AG09319 (cell line): Measurements from ENCODE around the gene OTOG.

Experiments used
- DNase-seq: peaks from one replicate; pipeline ENCODE4 v3.0.0-alpha.2; 2010; ENCODE audit warnings: low read depth; ENCODE audit errors: extremely low read depth
- CTCF ChIP-seq: IDR thresholded peaks from 2 replicates; pipeline ENCODE4 v1.5.1; 2011; ENCODE audit warnings: low read depth, mild to moderate bottlenecking, inconsistent platforms, low read length, moderate library complexity

The OTOG gene

DNA sequence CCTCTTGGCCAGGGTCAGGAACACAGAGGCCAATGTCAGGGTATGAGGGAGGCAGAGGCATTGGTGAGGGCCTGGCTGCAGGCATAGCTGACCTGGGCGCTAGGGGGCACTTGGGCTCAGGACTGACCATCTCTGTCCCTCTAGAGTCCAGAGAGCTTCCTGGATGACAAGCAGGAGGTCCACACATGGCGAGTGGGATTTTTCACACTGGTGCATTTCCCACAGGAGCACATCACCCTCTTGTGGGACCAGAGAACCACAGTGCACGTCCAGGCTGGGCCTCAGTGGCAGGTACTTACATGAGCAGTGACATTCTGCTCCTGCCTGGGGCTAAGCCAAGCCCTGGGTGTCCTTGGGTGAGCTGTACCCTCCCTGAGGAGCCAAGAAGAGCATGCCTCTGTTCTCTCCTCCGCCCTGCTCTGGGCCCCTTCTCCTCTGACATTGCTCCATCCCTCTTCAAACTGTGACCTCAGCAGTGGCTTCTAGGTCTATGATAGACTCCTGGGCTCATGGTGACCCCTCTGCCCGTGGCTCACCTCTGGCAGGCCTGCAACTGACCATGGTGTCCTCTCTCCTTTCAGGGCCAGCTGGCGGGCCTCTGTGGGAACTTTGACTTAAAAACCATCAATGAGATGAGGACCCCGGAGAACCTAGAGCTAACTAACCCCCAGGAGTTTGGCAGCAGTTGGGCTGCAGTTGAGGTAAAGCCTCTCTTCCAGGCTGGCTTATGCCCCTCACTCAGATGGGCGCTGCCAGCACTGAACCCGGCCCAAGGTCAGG, 46.6 kb downstream of the OTOG start:
- no peak for TF ChIP-seq CTCF
- DNase-seq = no peak

GRCh38 chr11:17594686-17595192, 47.7 kb downstream of the OTOG start:
- no peak for TF ChIP-seq CTCF
- no peak for DNase-seq

DNA sequence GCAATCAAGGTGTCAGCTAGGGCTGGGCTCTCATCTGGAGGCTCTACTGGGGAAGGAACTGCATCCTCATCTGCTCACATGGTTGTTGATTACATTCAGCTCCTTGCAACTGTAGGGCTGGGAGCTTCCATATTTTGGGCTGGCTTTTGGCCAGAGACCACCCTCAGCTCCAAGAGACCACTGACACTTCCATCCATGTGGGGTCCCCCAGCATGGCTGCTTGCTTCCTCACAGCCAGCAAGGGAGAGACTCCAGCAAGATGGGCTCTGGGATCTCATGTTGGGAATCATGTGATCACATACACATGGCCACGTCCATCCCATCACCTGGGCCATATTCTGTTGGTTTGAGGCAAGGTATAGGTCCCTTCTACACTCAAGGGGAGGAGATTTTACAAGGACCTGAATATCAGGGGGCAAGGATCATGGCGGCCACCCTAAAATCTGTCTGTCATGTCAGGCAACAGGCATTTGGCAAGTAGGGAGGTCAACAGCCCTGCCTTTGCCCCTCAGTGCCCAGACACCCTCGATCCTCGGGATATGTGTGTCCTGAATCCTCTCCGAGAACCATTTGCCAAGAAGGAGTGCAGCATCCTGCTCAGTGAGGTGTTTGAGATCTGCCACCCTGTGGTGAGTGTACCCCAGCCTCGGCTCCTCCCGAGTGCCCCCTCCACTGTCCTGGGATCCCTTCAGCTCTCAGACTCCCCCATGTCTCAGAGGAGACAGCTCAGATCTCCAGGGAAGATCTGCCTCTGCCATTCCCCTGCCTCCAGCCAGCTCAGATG, 48.7 kb downstream of the OTOG start:
- no peak for DNase-seq
- TF ChIP-seq CTCF = no peak

DNA sequence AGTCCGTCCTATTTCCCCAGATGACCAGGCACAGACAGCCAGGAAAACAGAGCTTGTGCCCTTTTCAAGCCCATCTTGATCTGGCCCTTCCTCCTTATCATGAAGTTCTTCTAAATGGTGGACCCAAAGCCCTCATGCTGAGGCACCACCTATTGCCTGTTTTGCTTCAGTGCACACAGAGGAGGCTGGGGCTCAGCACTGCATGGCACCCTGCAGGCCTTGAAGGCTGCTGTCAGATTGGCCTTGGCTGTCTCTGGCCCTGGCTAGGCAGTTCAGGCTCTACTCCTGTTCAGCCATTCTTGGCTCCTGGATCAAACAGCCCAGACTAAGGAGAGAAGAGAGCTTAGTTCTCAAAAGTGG, 49.2 kb downstream of the OTOG start:
- TF ChIP-seq CTCF = no peak
- DNase-seq = no peak

DNA sequence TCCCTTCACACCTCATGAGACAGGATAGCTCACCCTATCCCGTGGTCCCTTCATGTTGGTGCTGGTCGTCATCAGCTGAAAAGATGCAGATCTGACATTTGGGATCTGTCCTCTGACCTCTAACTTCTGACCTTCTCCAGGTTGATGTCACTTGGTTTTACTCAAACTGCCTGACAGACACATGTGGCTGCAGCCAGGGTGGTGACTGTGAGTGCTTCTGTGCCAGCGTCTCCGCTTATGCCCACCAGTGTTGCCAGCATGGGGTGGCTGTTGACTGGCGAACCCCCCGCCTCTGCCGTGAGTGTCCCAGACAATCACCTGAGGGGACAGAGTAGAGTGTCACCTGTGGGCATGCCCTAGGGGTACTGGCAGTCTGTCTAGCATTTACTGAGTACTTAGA, 49.7 kb downstream of the OTOG start:
- no peak for TF ChIP-seq CTCF
- no peak for DNase-seq

GRCh38 chr11:17597770-17598169, 50.7 kb downstream of the OTOG start:
- no peak for DNase-seq
- TF ChIP-seq CTCF = no peak
